ENCODE measurements around the gene MECR.

GRCh38 chr1:29197993-29198392, 32.7 kb downstream of the MECR start:
- TF ChIP-seq EZH2 (IDR thresholded peaks at IDR 0.05) (no peak), POLR2AphosphoS5 (IDR thresholded peaks at IDR 0.05; ENCODE audit: borderline replicate concordance, low read depth, low read length) (no peak)

All from SK-N-MC (cell line).